HG02623 (cell line): ENCODE data around the gene TOMM40.
"Not testable (repeated sequence)": the region's sequence is repeated elsewhere in the genome, so short reads cannot be mapped to it uniquely, and the experiment has no call there.

ENCODE experiments used
- ATAC-seq: cut with Tn5 transposase; IDR thresholded peaks from one replicate; pipeline ENCODE4 v1.9.1; 2021; ENCODE audit warnings: moderate library complexity; ENCODE audit not compliant: unreplicated experiment

Gene TOMM40

DNA sequence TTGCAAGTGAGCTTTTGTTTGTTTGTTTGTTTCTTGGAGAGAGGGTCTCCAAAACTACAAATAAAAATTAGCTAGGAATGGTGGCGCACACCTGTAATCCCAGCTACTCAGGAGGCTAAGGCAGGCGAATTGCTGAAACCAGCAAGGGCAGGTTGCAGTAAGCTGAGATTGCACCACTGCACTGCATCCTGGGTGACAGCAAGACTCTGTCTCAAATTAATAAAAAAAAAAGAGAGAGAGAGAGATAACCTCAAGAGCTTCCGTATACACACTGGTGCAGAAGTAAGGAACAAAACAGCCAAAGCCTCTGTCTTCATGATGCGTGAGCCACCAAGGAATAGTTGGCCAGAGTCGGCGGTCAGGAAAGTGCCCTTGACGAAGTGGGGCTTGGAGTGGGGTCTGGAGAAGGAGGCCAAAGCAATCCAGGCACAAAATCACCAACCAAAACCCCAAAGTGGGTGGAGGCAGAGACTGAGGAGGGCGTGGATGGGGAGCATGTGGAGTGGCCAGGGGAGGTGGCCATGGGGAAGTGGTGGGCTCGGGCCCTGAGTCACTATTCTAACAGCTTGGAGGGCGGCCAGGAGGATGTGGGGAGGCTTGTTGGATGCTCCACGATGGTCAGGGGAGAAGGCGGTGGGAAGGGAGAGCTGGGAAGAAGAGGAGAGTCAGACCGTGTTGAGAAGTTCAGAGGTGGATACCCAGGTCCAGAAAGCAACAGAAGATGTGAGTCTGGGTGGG, 21.2 kb upstream of the TOMM40 start:
- ATAC-seq: no peak

DNA sequence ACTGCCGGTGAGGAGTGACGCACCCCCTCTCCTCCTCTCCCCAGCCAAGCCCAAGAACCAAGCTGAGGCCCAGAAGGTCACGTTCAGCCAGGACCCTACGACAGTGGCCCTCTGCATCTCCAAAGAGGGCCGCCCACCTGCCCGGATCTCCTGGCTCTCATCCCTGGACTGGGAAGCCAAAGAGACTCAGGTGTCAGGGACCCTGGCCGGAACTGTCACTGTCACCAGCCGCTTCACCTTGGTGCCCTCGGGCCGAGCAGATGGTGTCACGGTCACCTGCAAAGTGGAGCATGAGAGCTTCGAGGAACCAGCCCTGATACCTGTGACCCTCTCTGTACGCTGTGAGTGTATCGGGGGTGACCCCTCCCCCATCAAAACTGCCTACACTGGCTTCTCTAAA, 19.2 kb upstream of the TOMM40 start:
- ATAC-seq: no peak

DNA sequence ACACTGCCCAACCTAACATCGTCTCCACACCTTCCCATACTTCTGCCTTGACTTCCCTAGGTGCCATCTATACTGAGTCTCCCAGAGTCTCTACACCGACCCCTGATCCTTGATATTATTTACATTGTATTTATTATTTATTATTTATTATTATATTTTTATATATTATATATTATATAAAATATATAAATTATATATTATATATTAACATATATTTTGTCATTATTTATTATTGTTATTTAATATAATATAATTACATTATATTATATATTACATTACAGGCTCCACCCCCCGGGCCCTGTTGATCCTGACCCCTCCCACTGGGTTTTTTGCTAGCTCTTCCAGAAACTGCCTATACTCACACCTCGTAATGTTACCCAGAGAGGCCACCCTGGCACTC, 18.4 kb upstream of the TOMM40 start:
- ATAC-seq: no peak

DNA sequence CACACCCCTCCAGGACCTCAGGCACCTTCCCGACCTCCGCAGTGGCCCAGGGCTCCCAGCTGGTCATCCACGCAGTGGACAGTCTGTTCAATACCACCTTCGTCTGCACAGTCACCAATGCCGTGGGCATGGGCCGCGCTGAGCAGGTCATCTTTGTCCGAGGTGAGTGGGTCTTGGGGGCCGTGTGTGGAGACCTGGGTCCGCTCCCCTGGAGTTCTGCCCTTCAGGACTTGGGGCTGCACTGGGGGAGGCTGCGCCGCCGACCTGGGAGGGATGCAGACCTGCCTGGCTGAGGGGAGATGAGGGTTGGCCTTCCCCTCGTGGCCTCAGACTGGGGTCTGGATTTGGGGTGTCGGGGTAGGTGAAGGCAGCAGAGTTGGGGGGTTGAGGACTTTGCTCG, 16.7 kb upstream of the TOMM40 start:
- no peak for ATAC-seq

DNA sequence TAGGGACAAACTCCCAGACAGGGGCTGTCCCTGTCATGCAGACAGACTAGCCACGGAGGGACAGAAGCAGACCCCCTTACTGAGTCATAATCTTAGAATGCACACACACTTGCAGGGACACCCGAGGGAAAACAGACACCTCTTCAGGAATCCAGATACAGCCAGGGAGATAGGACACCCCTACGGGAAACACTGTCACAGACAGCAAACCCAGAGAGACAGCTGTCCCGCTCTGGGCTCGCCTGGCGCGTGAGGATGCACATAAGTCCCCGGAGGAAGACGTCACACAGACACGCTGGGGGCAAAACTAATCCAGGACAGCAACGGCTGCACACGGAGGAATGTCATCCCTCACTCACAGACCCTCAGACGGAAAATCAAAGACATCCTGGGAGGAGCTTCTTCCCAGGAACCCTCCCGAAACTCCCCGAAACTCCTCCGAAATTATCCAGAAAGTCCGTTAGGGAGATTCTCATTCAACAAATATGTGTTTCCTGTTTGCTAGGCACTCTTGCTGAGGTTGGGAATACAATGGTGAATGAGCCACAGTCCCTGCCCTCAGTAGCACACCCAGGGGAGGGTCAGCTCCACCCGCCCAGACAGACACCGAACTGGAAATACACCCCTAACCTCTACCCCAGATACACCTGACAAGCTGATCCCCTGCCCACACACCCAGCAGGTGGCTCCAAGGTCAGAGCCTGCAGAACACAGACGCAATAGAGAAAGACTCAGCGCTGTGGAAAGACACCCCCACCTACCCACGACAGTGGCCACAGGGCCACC, 15.2 kb upstream of the TOMM40 start:
- no peak for ATAC-seq

DNA sequence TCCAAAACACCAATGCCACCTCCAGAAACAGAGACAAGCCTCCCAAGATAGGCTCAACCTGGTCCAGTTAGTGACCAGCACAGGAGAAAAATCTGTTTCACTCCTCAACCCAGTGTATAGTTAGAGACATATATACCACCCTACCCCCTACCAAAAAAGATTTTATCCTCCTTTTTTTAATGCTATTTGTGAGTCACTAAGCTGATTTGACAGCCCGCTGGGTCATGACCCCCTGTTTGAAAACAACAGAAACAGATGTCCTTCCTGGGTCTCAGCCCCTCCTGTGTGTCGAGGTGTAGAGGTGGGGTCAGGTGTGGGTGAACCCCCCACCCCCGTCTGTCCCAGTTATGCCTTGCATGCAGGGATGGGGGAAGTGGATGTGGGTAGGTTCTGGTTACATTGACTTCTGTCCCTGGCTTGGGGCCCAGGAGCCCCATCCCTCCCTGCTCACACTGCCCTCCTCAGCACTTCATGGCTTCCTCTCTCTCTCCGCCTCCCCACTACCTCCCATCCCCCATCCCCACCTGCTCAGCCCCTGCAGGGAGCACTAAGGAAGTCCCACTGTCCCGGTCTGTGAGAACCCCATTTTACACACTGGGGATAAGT, 14.0 kb upstream of the TOMM40 start:
- no peak for ATAC-seq

DNA sequence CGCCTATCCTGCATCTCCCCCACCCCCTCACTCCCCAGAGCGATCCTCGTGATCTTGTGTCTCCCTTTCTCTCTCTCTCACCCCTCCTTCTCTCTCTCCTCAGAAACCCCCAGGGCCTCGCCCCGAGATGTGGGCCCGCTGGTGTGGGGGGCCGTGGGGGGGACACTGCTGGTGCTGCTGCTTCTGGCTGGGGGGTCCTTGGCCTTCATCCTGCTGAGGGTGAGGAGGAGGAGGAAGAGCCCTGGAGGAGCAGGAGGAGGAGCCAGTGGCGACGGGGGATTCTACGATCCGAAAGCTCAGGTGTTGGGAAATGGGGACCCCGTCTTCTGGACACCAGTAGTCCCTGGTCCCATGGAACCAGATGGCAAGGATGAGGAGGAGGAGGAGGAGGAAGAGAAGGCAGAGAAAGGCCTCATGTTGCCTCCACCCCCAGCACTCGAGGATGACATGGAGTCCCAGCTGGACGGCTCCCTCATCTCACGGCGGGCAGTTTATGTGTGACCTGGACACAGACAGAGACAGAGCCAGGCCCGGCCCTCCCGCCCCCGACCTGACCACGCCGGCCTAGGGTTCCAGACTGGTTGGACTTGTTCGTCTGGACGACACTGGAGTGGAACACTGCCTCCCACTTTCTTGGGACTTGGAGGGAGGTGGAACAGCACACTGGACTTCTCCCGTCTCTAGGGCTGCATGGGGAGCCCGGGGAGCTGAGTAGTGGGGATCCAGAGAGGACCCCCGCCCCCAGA, 12.8 kb upstream of the TOMM40 start:
- no peak for ATAC-seq

DNA sequence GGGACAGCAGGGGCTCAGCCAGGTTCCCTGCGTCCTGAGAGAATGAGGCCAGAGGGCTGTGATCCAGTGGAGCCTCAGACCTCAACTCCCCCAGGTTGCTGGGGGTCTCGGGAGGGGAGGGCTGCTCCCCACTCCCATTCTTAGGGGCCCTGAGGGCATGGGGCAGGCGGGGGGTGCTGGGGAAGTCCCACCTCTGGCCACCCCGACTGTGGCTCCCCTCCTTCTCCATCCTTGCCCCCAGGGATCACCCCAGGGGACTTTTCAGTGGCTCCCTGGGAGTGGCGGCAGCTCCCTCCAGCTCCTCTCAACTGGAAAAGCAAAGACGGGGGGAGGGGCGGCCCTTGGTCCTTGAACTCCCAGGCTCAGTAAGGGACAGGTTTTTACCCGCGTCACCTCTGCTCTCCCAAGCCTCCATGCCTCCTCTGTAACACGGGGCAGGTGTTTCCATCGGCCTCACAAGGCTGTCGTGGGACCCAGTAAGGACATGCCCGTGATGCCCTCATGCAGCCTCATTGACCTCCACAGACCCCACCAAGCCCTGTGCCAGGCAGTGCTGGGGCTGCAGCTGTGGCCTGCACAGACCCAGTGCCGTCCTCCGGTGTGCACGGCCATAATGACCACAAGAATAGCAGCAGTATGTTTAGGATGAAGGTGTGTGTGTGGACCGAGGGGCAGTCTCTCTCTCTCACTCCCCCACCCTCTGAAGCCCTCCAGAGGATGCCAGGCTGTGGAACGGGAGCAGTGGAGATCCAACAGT, 11.6 kb upstream of the TOMM40 start:
- no peak for ATAC-seq

DNA sequence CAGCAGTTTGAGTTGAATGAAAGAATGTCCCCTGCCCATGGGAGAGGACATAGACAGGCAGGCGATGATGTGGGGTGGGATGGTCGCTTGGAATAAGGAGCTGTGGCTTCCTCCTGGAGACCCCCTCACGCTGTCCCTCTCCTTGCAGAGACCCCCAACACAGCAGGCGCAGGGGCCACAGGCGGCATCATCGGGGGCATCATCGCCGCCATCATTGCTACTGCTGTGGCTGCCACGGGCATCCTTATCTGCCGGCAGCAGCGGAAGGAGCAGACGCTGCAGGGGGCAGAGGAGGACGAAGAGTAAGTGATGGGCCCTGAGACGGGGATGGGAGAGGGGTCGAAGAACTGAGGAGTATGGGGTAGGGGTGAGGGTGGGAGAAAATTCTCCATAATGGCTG, 9.0 kb upstream of the TOMM40 start:
- no peak for ATAC-seq

DNA sequence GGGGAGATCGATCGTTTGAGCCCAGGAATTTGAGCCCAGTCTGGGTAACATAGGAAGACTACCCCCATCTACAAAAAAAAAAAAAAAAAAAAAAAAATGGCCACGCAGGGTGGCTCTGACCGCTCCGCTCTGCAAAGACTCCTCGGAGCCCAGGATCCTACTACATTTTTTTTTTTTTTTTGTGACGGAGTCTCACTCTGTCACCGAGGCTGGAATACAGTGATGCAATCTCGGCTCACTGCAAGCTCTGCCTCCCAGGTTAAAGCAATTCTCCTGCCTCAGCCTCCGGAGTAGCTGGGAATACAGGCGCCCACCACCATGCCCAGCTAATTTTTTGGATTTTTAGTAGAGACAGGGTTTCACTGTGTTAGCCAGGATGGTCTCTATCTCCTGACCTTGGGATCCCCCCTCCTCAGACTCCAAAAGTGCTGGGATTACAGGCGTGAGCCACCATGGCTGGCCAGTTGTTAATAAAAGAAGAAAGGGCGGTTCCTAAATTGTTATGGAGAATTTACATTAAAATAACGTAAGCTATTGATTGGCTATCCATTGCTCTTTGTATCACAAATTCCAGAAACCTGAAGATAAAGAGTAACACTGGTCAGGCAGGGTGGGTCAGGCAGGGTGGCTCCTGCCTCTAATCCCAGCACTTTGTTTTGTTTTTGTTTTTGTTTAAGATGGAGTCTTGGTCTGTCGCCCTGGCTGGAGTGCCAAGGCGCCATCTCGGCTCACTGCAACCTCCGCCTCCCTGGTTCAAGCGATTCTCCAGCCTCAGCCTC, 8.2 kb upstream of the TOMM40 start:
- ATAC-seq: not testable (repeated sequence)

DNA sequence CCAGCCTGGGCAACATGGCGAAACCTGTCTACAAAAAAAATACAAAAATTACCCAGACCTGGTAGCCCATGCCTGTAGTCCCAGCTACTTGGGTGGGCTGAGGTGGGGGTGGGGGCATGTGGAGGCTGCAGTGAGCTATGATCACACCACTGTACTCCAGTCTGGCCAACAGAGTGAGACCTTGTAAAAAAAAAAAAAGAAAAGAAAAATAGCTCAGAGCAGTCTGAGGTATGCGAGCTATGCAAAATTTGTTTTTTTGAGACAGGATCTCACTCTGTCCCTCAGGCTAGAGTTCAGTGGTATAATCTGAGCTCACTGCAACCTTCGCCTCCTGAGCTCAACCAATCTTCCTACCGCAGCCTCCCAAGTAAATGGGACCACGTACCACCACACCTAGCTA, 7.1 kb upstream of the TOMM40 start:
- ATAC-seq: no peak

DNA sequence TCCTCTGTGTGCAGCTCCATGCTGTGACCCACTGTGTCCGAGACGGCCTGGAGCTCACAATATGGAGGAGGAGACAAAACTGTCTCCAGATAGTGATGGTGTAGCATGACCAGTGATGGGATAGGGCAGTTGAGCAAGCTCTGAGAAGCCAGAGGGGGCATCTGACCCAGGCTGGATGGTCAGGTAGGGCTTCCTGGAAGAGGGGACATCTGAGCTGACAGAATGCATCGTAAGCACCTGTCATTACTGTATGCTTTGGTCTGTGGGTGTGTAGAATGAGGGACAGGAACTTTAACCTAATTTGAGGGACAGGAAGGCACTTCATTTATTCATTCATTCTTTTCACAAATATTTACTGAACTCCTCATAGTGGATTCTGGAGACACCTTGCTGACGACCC, 6.5 kb upstream of the TOMM40 start:
- no peak for ATAC-seq

DNA sequence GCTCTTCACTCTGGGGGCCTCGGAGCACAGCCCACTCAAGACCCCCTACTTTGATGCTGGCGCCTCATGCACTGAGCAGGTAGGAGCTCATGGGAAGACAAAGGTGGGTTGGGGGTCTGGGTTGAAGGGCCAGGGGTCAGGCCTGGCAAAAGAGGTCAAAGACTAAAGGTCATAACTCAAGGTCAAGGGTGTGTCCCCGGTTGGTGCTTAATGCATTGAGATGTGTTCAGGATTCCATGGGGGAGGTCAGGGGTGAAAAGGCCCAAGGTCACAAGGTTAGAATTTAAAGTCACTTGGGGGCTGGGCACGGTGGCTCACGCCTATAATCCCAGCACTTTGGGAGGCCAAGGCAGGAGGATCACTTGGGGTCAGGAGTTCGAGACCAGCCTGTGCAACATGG, 4.9 kb upstream of the TOMM40 start:
- no peak for ATAC-seq

DNA sequence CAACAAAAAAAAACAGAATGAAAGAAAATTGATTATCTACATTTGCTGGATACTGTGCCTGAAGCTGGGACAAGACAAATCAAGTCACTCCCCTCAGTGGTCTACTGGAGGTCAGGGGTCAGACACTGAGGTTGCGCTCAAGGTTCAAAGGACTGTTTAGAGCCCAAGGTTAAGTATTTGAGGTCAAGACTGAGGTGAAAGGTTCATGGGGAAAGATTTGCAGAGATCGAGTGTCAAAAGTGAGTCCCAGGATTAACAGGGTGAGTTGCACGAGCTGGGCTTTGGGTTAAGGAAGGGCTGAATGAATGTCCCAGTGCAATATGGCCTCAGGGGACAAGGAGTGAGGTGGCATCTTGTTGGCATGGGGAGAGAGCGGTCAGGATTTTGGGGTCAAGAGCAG, 3.4 kb upstream of the TOMM40 start:
- no peak for ATAC-seq

DNA sequence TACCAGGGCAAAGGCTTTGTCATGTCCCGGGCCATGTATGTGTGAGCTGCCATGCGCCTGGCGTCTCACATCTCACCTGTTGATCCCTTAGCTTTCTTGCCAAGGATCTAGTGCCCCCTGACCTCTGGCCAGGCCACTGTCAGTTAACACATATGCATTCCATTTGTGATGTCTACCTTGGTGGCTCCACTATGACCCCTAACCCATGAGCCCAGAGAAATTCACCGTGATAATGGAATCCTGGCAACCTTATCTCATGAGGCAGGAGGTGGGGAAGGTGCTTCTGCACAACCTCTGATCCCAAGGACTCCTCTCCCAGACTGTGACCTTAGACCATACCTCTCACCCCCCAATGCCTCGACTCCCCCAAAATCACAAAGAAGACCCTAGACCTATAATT, 2.7 kb upstream of the TOMM40 start:
- not testable (repeated sequence) for ATAC-seq

DNA sequence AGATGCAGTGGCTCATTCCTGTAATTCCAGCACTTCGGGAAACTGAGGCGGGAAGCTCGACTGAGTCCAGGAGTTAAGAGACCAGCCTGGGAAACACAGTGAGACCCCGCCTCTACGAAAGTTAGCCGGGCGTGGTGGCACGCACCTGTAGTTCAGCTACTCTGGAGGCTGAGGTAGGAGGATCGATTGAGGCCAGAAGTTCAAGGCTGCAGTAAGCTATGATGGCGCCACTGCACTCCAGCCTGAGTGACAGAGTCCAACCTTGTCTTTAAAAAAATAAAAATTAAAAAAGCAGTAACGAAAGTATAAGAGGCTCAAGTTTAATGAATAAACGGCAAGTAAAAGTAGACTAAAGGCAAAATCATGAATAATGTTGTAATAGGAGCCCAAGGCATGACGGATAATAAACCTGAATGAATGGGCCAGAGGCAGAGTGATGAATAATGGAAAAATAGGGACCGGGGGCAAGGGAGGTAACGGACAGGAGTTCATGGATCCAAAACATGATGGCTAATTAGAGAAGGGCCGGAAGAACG, 1.2 kb upstream of the TOMM40 start:
- no peak for ATAC-seq

DNA sequence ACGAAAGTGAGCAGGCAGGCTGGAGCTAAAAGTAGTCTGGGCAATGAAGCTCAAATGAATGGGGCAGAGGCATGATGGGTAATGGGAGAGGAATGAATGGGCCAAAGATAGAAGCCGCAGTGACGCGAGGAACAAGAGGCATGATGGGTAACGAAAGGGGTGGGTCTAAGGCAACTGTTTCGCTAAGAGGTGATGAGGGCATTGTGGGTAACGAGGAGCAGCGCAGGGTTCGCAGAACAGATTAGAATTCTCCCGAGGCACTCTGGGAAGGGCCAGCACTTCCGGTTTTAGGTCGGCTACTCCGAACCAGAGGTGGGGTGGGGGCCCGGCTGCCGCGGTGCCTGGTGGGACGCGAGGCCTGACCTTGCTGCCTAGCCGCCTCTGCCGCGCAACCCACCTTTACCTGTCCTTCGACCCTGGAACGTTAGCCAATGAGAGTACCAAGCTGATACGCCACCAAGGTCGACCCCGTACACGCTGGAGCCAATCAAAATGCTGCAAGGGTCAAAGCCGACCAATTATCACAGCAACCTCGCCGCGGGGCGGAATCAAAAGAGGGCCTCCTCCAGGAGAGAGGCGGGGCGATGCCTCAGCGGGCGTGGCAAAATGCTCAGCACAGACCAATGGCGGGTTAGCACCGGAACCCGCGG, 563 bp upstream of the TOMM40 start:
- peak; percentile 78 for ATAC-seq

DNA sequence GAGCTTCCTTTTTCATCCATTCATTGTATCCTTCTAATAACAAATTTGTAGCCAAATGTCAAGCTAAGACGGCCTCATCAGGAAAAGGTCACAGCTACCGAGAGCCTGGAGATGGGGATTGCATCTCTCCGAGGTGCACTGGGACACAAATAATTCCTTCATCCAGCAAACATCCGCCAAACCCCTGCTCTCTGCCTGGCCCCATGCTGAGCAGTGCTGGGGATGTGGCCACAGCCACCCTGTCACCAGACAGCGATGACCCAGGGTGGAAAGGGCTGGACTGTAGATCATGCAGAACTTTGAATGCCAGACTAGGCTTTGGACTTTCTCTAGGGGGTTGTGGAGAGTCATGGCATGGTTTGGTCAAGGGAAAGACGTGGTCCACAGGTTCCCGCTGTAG, 1.9 kb downstream of the TOMM40 start:
- ATAC-seq: no peak

DNA sequence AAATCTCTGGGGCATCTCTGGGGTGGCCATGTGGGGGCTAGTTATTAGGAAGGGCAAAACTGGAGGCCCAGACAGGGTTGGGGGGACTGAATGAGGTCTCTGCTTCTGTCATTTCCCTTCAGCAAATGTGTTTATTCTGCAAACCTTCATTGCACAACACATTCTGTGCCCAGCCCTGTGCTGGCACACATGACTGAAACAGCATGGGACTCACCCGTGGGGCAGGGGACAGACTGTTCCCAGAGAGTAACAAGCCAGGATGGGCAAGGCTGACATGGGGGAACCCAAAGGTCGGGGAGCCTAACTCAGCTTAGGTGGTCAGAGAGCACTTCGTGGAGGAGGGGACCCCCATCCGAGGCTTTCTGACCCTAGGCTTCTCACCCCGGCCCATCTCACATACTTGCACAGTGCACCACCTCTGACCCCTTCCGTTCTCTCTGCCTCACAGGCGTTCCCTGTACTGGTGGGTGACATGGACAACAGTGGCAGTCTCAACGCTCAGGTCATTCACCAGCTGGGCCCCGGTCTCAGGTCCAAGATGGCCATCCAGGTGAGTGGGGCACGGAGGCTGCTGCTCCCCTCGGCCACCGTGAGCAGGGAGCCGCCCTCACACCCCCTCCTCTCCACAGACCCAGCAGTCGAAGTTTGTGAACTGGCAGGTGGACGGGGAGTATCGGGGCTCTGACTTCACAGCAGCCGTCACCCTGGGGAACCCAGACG, 2.4 kb downstream of the TOMM40 start:
- no peak for ATAC-seq
